ENCODE measurements around the gene ZNF697.

GRCh38 chr1:119617751-119618691 is 30.0 kb downstream of the ZNF697 start:
- TF ChIP-seq YY1 (IDR thresholded peaks at IDR 0.05; ENCODE audit: low read depth) (no peak), MAX (IDR thresholded peaks at IDR 0.05) (no peak), FOXM1 (IDR thresholded peaks at IDR 0.05; ENCODE audit: borderline replicate concordance, low read depth) (no peak), REST (IDR thresholded peaks at IDR 0.05; ENCODE audit: low read depth) (no peak)

All from Ishikawa (cell line).